IMR-90 (cell line): ENCODE results near the gene TPSD1.

Source experiments
- MAFK ChIP-seq: IDR thresholded peaks from 2 replicates; pipeline ENCODE4 v1.6.1; 2012; ENCODE audit warnings: low read depth, low read length, improper control_type of control experiment
- POLR2A ChIP-seq: IDR thresholded peaks from 2 replicates; pipeline ENCODE4 v1.6.1; 2012; ENCODE audit warnings: mild to moderate bottlenecking, low read depth, low read length
- RAD21 ChIP-seq: IDR thresholded peaks from 2 replicates; pipeline ENCODE4 v1.6.1; 2012; ENCODE audit warnings: low read length, improper control_type of control experiment
- RFX5 ChIP-seq: IDR thresholded peaks from 2 replicates; pipeline ENCODE4 v1.8.0; 2012; ENCODE audit warnings: low read depth, mild to moderate bottlenecking, low read length, moderate library complexity
- SMC3 ChIP-seq: fragments of 150-350 bp; IDR thresholded peaks from 2 replicates; pipeline ENCODE4 v1.6.1; 2016; ENCODE audit warnings: low read depth, mild to moderate bottlenecking, antibody characterized with exemption, low read length, moderate library complexity
- TF ChIP-seq, protein P1 (sequence below): conservative IDR thresholded peaks from 2 replicates; pipeline ENCODE4 v1.5.1; 2012; ENCODE audit warnings: mild to moderate bottlenecking, low read depth, low read length, improper control_type of control experiment
- TF ChIP-seq, protein P2 (sequence below): fragments of 150-350 bp; IDR thresholded peaks from 2 replicates; pipeline ENCODE4 v1.6.1; 2017; ENCODE audit warnings: mild to moderate bottlenecking, antibody characterized with exemption, low read length, low read depth

GRCh38 chr16:1216296-1216619 is 39.6 kb upstream of the TPSD1 start:
- TF ChIP-seq, protein P1, sequence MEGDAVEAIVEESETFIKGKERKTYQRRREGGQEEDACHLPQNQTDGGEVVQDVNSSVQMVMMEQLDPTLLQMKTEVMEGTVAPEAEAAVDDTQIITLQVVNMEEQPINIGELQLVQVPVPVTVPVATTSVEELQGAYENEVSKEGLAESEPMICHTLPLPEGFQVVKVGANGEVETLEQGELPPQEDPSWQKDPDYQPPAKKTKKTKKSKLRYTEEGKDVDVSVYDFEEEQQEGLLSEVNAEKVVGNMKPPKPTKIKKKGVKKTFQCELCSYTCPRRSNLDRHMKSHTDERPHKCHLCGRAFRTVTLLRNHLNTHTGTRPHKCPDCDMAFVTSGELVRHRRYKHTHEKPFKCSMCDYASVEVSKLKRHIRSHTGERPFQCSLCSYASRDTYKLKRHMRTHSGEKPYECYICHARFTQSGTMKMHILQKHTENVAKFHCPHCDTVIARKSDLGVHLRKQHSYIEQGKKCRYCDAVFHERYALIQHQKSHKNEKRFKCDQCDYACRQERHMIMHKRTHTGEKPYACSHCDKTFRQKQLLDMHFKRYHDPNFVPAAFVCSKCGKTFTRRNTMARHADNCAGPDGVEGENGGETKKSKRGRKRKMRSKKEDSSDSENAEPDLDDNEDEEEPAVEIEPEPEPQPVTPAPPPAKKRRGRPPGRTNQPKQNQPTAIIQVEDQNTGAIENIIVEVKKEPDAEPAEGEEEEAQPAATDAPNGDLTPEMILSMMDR, result no peak
- TF ChIP-seq MAFK (no peak), POLR2A (no peak), RFX5 (no peak), SMC3 (no peak), RAD21 (no peak)
- TF ChIP-seq, protein P2, sequence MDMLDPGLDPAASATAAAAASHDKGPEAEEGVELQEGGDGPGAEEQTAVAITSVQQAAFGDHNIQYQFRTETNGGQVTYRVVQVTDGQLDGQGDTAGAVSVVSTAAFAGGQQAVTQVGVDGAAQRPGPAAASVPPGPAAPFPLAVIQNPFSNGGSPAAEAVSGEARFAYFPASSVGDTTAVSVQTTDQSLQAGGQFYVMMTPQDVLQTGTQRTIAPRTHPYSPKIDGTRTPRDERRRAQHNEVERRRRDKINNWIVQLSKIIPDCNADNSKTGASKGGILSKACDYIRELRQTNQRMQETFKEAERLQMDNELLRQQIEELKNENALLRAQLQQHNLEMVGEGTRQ, result no peak
